GM12878 (cell line): ENCODE data around the gene COL25A1. TPM values are rescaled to one million over a fixed set of nuclear protein-coding genes. Genes with fewer than 3 reads are reported as not detected.

Experiments
- ATAC-seq: fragments of 200-7000 bp; cut with Tn5 transposase; 3 replicates; pipeline ENCODE4 v1.9.1; 2020; ENCODE audit warnings: mild to moderate bottlenecking, moderate library complexity
- BruUV-seq: library from RNA; stranded (reverse); fragments of 400-500 nt; replicated peaks from 2 replicates; lab custom pipeline; 2021; lab: Mats Ljungman, UMichigan
- CTCF ChIA-PET: fragments of 300-600 bp; sonication (Branson Sonifier 250); formaldehyde crosslinking; extraction: SDS; loops from one replicate; lab custom pipeline; 2021; ENCODE audit warnings: inconsistent platforms; lab: Yijun Ruan, JAX
- POLR2A ChIA-PET: fragments of 350-600 bp; formaldehyde crosslinking; extraction: SDS; loops from one replicate; lab custom pipeline; 2021; ENCODE audit warnings: inconsistent platforms; lab: Charles Lee
- RAD21 ChIA-PET: fragments of 300-600 bp; sonication (Branson Sonifier 250); formaldehyde crosslinking; loops from one replicate; lab custom pipeline; 2023; ENCODE audit warnings: antibody characterized with exemption; ENCODE audit not compliant: unreplicated experiment; lab: Charles Lee
- SMC1A ChIA-PET: fragments of 300-600 bp; sonication (Branson Sonifier 250); formaldehyde crosslinking; loops from one replicate; lab custom pipeline; 2023; ENCODE audit not compliant: unreplicated experiment, uncharacterized antibody; lab: Charles Lee
- DNase-seq: peaks from one replicate; pipeline ENCODE4 v3.0.0-alpha.2; 2011; ENCODE audit warnings: low read depth, low spot score
- FAIRE-seq: peaks from 3 replicates; lab custom pipeline; 2011; peaks lifted over from hg19 to GRCh38; lab: Jason Lieb, UNC
- H2AFZ ChIP-seq: 2 replicates; pipeline ENCODE4 v1.6.0; 2011; ENCODE audit warnings: low read depth, low read length, control low read depth; ENCODE audit not compliant: control insufficient read depth
- H3K27ac ChIP-seq: 2 replicates; pipeline ENCODE4 v1.5.1; 2011; ENCODE audit warnings: control low read depth; ENCODE audit not compliant: control insufficient read depth, insufficient read depth
- H3K27me3 ChIP-seq, 2 experiments: replicated peaks in 1 of 2; 2 replicates each; pipeline versions ENCODE4 v1.6.0 to v1.6.1; 2011; ENCODE audit warnings: low read length in 1 of 2; ENCODE audit not compliant: control insufficient read depth in 2 of 2, insufficient read depth in 2 of 2
- H3K36me3 ChIP-seq, 2 experiments: 2 replicates each; pipeline ENCODE4 v1.5.1; 2011; ENCODE audit warnings: low read length in 1 of 2; ENCODE audit not compliant: control insufficient read depth in 2 of 2, insufficient read depth in 2 of 2
- H3K4me1 ChIP-seq: 2 replicates; pipeline ENCODE4 v1.6.1; 2011; ENCODE audit warnings: mild to moderate bottlenecking, low read length, moderate library complexity, mixed read lengths; ENCODE audit not compliant: control insufficient read depth, insufficient read depth
- H3K4me2 ChIP-seq: 2 replicates; pipeline ENCODE4 v1.6.0; 2011; ENCODE audit warnings: control low read depth; ENCODE audit not compliant: control insufficient read depth, insufficient read depth
- H3K4me3 ChIP-seq: fragments of 200-600 bp; sonication (generic); 2 replicates; pipeline ENCODE4 v1.5.1; 2016
- H3K79me2 ChIP-seq: 2 replicates; pipeline ENCODE4 v1.6.0; 2011; ENCODE audit warnings: low read length; ENCODE audit not compliant: control insufficient read depth, insufficient read depth
- H3K9ac ChIP-seq: 2 replicates; pipeline ENCODE4 v1.8.0; 2011; ENCODE audit warnings: low read length, control low read depth, mixed read lengths; ENCODE audit not compliant: control insufficient read depth, insufficient read depth
- H3K9me3 ChIP-seq: replicated peaks from 3 replicates; pipeline ENCODE4 v1.5.1; 2011; ENCODE audit warnings: mild to moderate bottlenecking, low read length; ENCODE audit not compliant: control insufficient read depth, insufficient read depth
- H4K20me1 ChIP-seq: 2 replicates; pipeline ENCODE4 v1.6.0; 2011; ENCODE audit not compliant: control insufficient read depth, insufficient read depth
- CEBPZ ChIP-seq: fragments of 150-350 bp; IDR thresholded peaks from 2 replicates; pipeline ENCODE4 v1.6.1; 2016; ENCODE audit warnings: low read depth, low read length
- NFIC ChIP-seq: IDR thresholded peaks from 2 replicates; pipeline ENCODE4 v1.6.1; 2012; ENCODE audit warnings: low read depth, mild to moderate bottlenecking, inconsistent platforms, low read length, moderate library complexity
- POLR2AphosphoS5 ChIP-seq: IDR thresholded peaks from 2 replicates; pipeline ENCODE4 v1.6.1; 2011; ENCODE audit warnings: mild to moderate bottlenecking, low read length, inconsistent platforms
- SMAD5 ChIP-seq: IDR thresholded peaks from 2 replicates; pipeline ENCODE4 v1.6.1; 2016; ENCODE audit warnings: antibody characterized with exemption, low read depth
- TAF1 ChIP-seq: IDR thresholded peaks from 2 replicates; pipeline ENCODE4 v1.6.1; 2011; ENCODE audit warnings: mild to moderate bottlenecking, low read depth, low read length, borderline replicate concordance
- ZNF622 ChIP-seq: fragments of 450-650 bp; IDR thresholded peaks from 2 replicates; pipeline ENCODE4 v1.6.1; 2017; ENCODE audit warnings: mild to moderate bottlenecking, inconsistent platforms
- WGBS: methylation state at CpG from one replicate; pipeline ENCODE4 v1.1.6; 2016; ENCODE audit warnings: low lambda C conversion rate; ENCODE audit not compliant: insufficient replicate concordance, insufficient coverage; ENCODE audit errors: missing lambda C conversion rate; 5-methylcytosine and 5-hydroxymethylcytosine counted together
- in situ Hi-C: fragments of 300-500 bp; cut with MboI; formaldehyde crosslinking; loops from 9 replicates; pipeline ENCODE4 v1.14.3; 2018; ENCODE audit warnings: mixed read lengths
- intact Hi-C: fragments of 100-400 bp; cut with micrococcal nuclease; formaldehyde crosslinking; loops from one replicate; pipeline ENCODE4 v1.14.2; 2022; ENCODE audit not compliant: unreplicated experiment
- polyA plus RNA-seq, 11 experiments: library from polyadenylated mRNA; depleted of rRNA in 4 of 11; unstranded in 6 of 11; stranded (reverse) in 5 of 11; fragments of >200 nt; fragmentation: Nextera tagmentation in 4 of 11; fragmentation: Illumina TruSeq in 1 of 11; extraction: Ambion mirVana in 4 of 11; extraction: Trizol in 1 of 11; gene quantifications; 1 replicate in 1 of 11; 2 replicates in 10 of 11; pipeline versions ENCODE4 v1.2.1 to v1.2.3, GENCODE V29; 2011 to 2016; ENCODE audit warnings: inconsistent platforms in 2 of 11, missing spikeins in 2 of 11, low read depth in 1 of 11
- total RNA-seq, 4 experiments: library from RNA; depleted of rRNA in 3 of 4; stranded (reverse); fragments of >200 nt in 3 of 4; fragmentation: Illumina TruSeq in 1 of 4; extraction: Trizol in 1 of 4; gene quantifications; 2 replicates each; pipeline versions ENCODE4 v1.2.1 to v1.2.3, GENCODE V29; 2013 to 2021

COL25A1 gene
- total and polyA plus RNA-seq, 10 of the 15 experiments (the other 5 are each of a cell fraction or from before 2014, with no cell fraction given), result 0.01 to 0.26 (median 0.12) TPM; not detected in 6

- RAD21 ChIA-PET, result no interaction called here
- H2AFZ ChIP-seq, result no peak overlapping the region
- POLR2A ChIA-PET, result no interaction called here
- intact Hi-C loops (no loop called here), in situ Hi-C loops (no loop called here)
- no TSS peak for BruUV-seq
- no peaks in the 10 kb centered on the region for H3K36me3 ChIP-seq
- no peak overlapping the region for H3K9ac ChIP-seq
- no peak overlapping the region for H3K27ac ChIP-seq
- H3K79me2 ChIP-seq, result no peaks in the 10 kb centered on the region
- FAIRE-seq, result no peak
- SMC1A ChIA-PET, result no interaction called here
- no peak for ATAC-seq
- DNase-seq, result no peak
- TF ChIP-seq CEBPZ (no peak), TAF1 (no peak), SMAD5 (no peak), NFIC (no peak), ZNF622 (no peak), POLR2AphosphoS5 (no peak)
- TF ChIP-seq, all 136 proteins: peak for 0
- no peak overlapping the region for H3K4me2 ChIP-seq
- no peaks in the 10 kb centered on the region for H3K4me1 ChIP-seq
- H3K9me3 ChIP-seq, result no peaks in the 10 kb centered on the region
- H3K4me3 ChIP-seq, result no peak overlapping the region
- WGBS, result 15% methylated on average over 4 of the region's 4 CpGs
- CTCF ChIA-PET, result interaction anchor here (2.3 kb wide), 1 partner anchor 226 kb away, joined by 6 read pairs; no protein-coding TSS in a partner anchor
- no peaks in the 10 kb centered on the region for H4K20me1 ChIP-seq
- H3K27me3 ChIP-seq, result no peaks in the 10 kb centered on the region
Measured at GRCh38 chr4:109067508-109068235, 234.8 kb downstream of the COL25A1 start.
